Vagina (tissue), 2 donors: ENCODE data around the gene GAREM1. TPM values are rescaled to one million over a fixed set of nuclear protein-coding genes. Genes with fewer than 3 reads are reported as not detected.

ENCODE experiments used
- DNase-seq, 2 donors: peaks; one replicate each; pipeline ENCODE4 v3.0.0-alpha.2; 2017; ENCODE audit errors: extremely low spot score in 2 of 2
- H3K27ac ChIP-seq: fragments of 200-600 bp; sonication (generic); one replicate; pipeline ENCODE4 v1.5.1; 2019
- H3K27me3 ChIP-seq: fragments of 200-600 bp; sonication (generic); one replicate; pipeline ENCODE4 v1.5.1; 2019
- H3K36me3 ChIP-seq, 2 donors: fragments of 200-600 bp; sonication (generic); one replicate each; pipeline ENCODE4 v1.5.1; 2017 to 2019
- H3K4me1 ChIP-seq: fragments of 200-600 bp; sonication (generic); one replicate; pipeline ENCODE4 v1.5.1; 2019
- H3K4me3 ChIP-seq, 2 donors: fragments of 200-600 bp; sonication (generic); 1 replicate in 1 of 2; 2 replicates in 1 of 2; pipeline ENCODE4 v1.5.1; 2016 to 2019
- H3K9me3 ChIP-seq: fragments of 200-600 bp; sonication (generic); one replicate; pipeline ENCODE4 v1.5.1; 2019
- CTCF ChIP-seq, 3 experiments: fragments of 450-650 bp in 2 of 3; fragments of 200-600 bp in 1 of 3; sonication (generic) in 1 of 3; IDR thresholded peaks; one replicate each; pipeline ENCODE4 v1.5.1; 2017 to 2019; ENCODE audit warnings: antibody characterized with exemption in 3 of 3, mild to moderate bottlenecking in 2 of 3, moderate library complexity in 2 of 3
- POLR2A ChIP-seq, 2 donors: fragments of 450-650 bp; IDR thresholded peaks; one replicate each; pipeline ENCODE4 v1.6.1; 2017; ENCODE audit warnings: antibody characterized with exemption in 2 of 2, mild to moderate bottlenecking in 2 of 2, moderate library complexity in 2 of 2
- POLR2AphosphoS5 ChIP-seq, 2 donors: sonication (generic); formaldehyde crosslinking; IDR thresholded peaks; one replicate each; pipeline ENCODE4 v1.9.0; 2017; ENCODE audit warnings: antibody characterized with exemption in 2 of 2, mild to moderate bottlenecking in 2 of 2, low read depth in 1 of 2; ENCODE audit not compliant: insufficient read depth in 1 of 2
- intact Hi-C: fragments of 100-400 bp; cut with DNase I; formaldehyde crosslinking; loops from one replicate; pipeline ENCODE4 v1.15.1; 2023
- total RNA-seq: library from RNA; depleted of rRNA; stranded (reverse); fragments of >200 nt; gene quantifications from one replicate; pipeline ENCODE4 v1.2.3, GENCODE V29; 2016

GAREM1 gene
- total RNA-seq, 1 donor from 2014 or later = 15.7 TPM

GRCh38 chr18:32483002-32483401 is 12.3 kb upstream of the GAREM1 start:
- no peak for TF ChIP-seq POLR2A (IDR thresholded peaks at IDR 0.05)
- TF ChIP-seq CTCF (IDR thresholded peaks at IDR 0.05) = no peak
- no peak for TF ChIP-seq POLR2AphosphoS5 (IDR thresholded peaks at IDR 0.05; ENCODE audit: insufficient read depth in 1 of 2, low read depth in 1 of 2)
- intact Hi-C loops = no loop called here
- no peak overlapping the region for H3K4me3 ChIP-seq

GRCh38 chr18:32482117-32482516 is 11.4 kb upstream of the GAREM1 start:
- Histone ChIP-seq H3K4me1 (no peaks in the 10 kb centered on the region), H3K4me3 (no peak overlapping the region), H3K27me3 (no peaks in the 10 kb centered on the region), H3K9me3 (no peaks in the 10 kb centered on the region), H3K36me3 (no peaks in the 10 kb centered on the region), H3K27ac (no peak overlapping the region)
- TF ChIP-seq POLR2AphosphoS5 (IDR thresholded peaks at IDR 0.05; ENCODE audit: insufficient read depth in 1 of 2, low read depth in 1 of 2) (no peak), POLR2A (IDR thresholded peaks at IDR 0.05) (no peak), CTCF (IDR thresholded peaks at IDR 0.05) (no peak)
- no peak for DNase-seq
- intact Hi-C loops = no loop called here

More at GRCh38 chr18:32483002-32483401, 12.3 kb upstream of the GAREM1 start:
- H3K4me1 ChIP-seq = no peaks in the 10 kb centered on the region
- H3K9me3 ChIP-seq = no peaks in the 10 kb centered on the region
- H3K36me3 ChIP-seq = no peaks in the 10 kb centered on the region
- no peaks in the 10 kb centered on the region for H3K27me3 ChIP-seq
- no peak overlapping the region for H3K27ac ChIP-seq
- DNase-seq = no peak

GRCh38 chr18:32480581-32480980 is 9.9 kb upstream of the GAREM1 start:
- Histone ChIP-seq H3K9me3 (no peaks in the 10 kb centered on the region), H3K27ac (no peak overlapping the region), H3K4me1 (no peaks in the 10 kb centered on the region), H3K27me3 (no peaks in the 10 kb centered on the region), H3K36me3 (no peaks in the 10 kb centered on the region), H3K4me3 (no peak overlapping the region)
- no peak for DNase-seq
- intact Hi-C loops = no loop called here
- TF ChIP-seq CTCF (IDR thresholded peaks at IDR 0.05) (no peak), POLR2A (IDR thresholded peaks at IDR 0.05) (no peak), POLR2AphosphoS5 (IDR thresholded peaks at IDR 0.05; ENCODE audit: insufficient read depth in 1 of 2, low read depth in 1 of 2) (no peak)

- no peak for DNase-seq
- H3K9me3 ChIP-seq = no peaks in the 10 kb centered on the region
- TF ChIP-seq POLR2AphosphoS5 (IDR thresholded peaks at IDR 0.05; ENCODE audit: insufficient read depth in 1 of 2, low read depth in 1 of 2) (no peak), CTCF (IDR thresholded peaks at IDR 0.05) (no peak), POLR2A (IDR thresholded peaks at IDR 0.05) (no peak)
- intact Hi-C loops = loop anchor here (10.0 kb wide), 1 partner anchor 184 kb away; no protein-coding TSS in a partner anchor
- H3K4me1 ChIP-seq = no peaks in the 10 kb centered on the region
- H3K27me3 ChIP-seq = no peaks in the 10 kb centered on the region
- no peaks in the 10 kb centered on the region for H3K36me3 ChIP-seq
- no peak overlapping the region for H3K4me3 ChIP-seq
- H3K27ac ChIP-seq = no peak overlapping the region
These were observed 8.1 kb upstream of the GAREM1 start for GRCh38 chr18:32478807-32479206.

GRCh38 chr18:32478317-32478716 is 7.6 kb upstream of the GAREM1 start:
- TF ChIP-seq CTCF (IDR thresholded peaks at IDR 0.05) = no peak
- TF ChIP-seq POLR2AphosphoS5 (IDR thresholded peaks at IDR 0.05; ENCODE audit: insufficient read depth in 1 of 2, low read depth in 1 of 2) = no peak
- TF ChIP-seq POLR2A (IDR thresholded peaks at IDR 0.05) = no peak
- intact Hi-C loops = loop anchor here (10.0 kb wide), 1 partner anchor 184 kb away; no protein-coding TSS in a partner anchor

More at GRCh38 chr18:32478317-32478716, 7.6 kb upstream of the GAREM1 start:
- DNase-seq = no peak
- Histone ChIP-seq H3K36me3 (no peaks in the 10 kb centered on the region), H3K27me3 (no peaks in the 10 kb centered on the region), H3K4me1 (no peaks in the 10 kb centered on the region), H3K4me3 (no peak overlapping the region), H3K27ac (no peak overlapping the region), H3K9me3 (no peaks in the 10 kb centered on the region)
